ENCODE results near the gene LGALS3BP. TPM values are rescaled to one million over a fixed set of nuclear protein-coding genes. Genes with fewer than 3 reads are reported as not detected.
A peak's percentile ranks its signal among the peaks of the same experiment; 100 is the strongest.

LGALS3BP gene
- 488 TPM for total RNA-seq

- peaks cover 55% of the 10 kb centered on the region for H3K4me1 ChIP-seq
- H3K27me3 ChIP-seq: no peaks in the 10 kb centered on the region
- H3K36me3 ChIP-seq: no peaks in the 10 kb centered on the region
- H3K27ac ChIP-seq: peak within 1 kb of the TSS; percentile 89
- peak within 1 kb of the TSS; percentile 38 to 40 for H3K4me3 ChIP-seq
- H3K9me3 ChIP-seq: no peaks in the 10 kb centered on the region
- no peak for DNase-seq (ENCODE audit: extremely low spot score in 2 of 2)
- TF ChIP-seq CTCF (IDR thresholded peaks at IDR 0.05) (no peak), POLR2AphosphoS5 (IDR thresholded peaks at IDR 0.05; ENCODE audit: insufficient read depth in 1 of 2, low read depth in 1 of 2) (peak; percentile 58 to 71), POLR2A (IDR thresholded peaks at IDR 0.05) (no peak)
- intact Hi-C loops (cut with DNase I): loop anchor here (10.0 kb wide), 1 partner anchor 55 kb away; the partner anchor contains the start of gene TIMP2
Measured at GRCh38 chr17:78979780-78980623, at the start of gene LGALS3BP. TSS of gene LGALS3BP (minus strand) at chr17:78979923. CDS start at chr17:78977191, 2,732 bp downstream.

- Histone ChIP-seq H3K36me3 (no peaks in the 10 kb centered on the region), H3K27ac (peak overlapping the region; percentile 78), H3K27me3 (no peaks in the 10 kb centered on the region), H3K9me3 (no peaks in the 10 kb centered on the region), H3K4me1 (peaks cover 58% of the 10 kb centered on the region), H3K4me3 (no peak overlapping the region)
- TF ChIP-seq POLR2AphosphoS5 (IDR thresholded peaks at IDR 0.05; ENCODE audit: insufficient read depth in 1 of 2, low read depth in 1 of 2) (no peak), CTCF (IDR thresholded peaks at IDR 0.05) (no peak), POLR2A (IDR thresholded peaks at IDR 0.05) (no peak)
- intact Hi-C loops (cut with DNase I): no loop called here
- DNase-seq (ENCODE audit: extremely low spot score in 2 of 2): no peak
Measured at GRCh38 chr17:79028496-79029326, 49.0 kb upstream of the LGALS3BP start.

- Histone ChIP-seq H3K9me3 (no peaks in the 10 kb centered on the region), H3K27ac (peak overlapping the region; percentile 78), H3K4me3 (no peak overlapping the region), H3K4me1 (peaks cover 53% of the 10 kb centered on the region), H3K36me3 (no peaks in the 10 kb centered on the region), H3K27me3 (no peaks in the 10 kb centered on the region)
- intact Hi-C loops (cut with DNase I): no loop called here
- DNase-seq (ENCODE audit: extremely low spot score in 2 of 2): no peak
- TF ChIP-seq CTCF (IDR thresholded peaks at IDR 0.05) (no peak), POLR2A (IDR thresholded peaks at IDR 0.05) (no peak), POLR2AphosphoS5 (IDR thresholded peaks at IDR 0.05; ENCODE audit: insufficient read depth in 1 of 2, low read depth in 1 of 2) (no peak)
Measured at GRCh38 chr17:79027925-79028491, 48.3 kb upstream of the LGALS3BP start.

- intact Hi-C loops (cut with DNase I): no loop called here
- Histone ChIP-seq H3K4me1 (peaks cover 53% of the 10 kb centered on the region), H3K27ac (peak overlapping the region; percentile 78), H3K27me3 (no peaks in the 10 kb centered on the region), H3K4me3 (no peak overlapping the region), H3K36me3 (no peaks in the 10 kb centered on the region), H3K9me3 (no peaks in the 10 kb centered on the region)
- TF ChIP-seq CTCF (IDR thresholded peaks at IDR 0.05): no peak
- no peak for TF ChIP-seq POLR2AphosphoS5 (IDR thresholded peaks at IDR 0.05; ENCODE audit: insufficient read depth in 1 of 2, low read depth in 1 of 2)
- TF ChIP-seq POLR2A (IDR thresholded peaks at IDR 0.05): no peak
- no peak for DNase-seq (ENCODE audit: extremely low spot score in 2 of 2)
Measured at GRCh38 chr17:79027274-79027924, 47.7 kb upstream of the LGALS3BP start.
